GM12873 (cell line): ENCODE measurements around the gene NOL4L.

ENCODE experiments used
- TF ChIP-seq, protein P1 (sequence below): IDR thresholded peaks from 2 replicates; pipeline ENCODE4 v1.5.1; 2012; ENCODE audit warnings: low read depth, mild to moderate bottlenecking, moderate library complexity, low read length, control low read depth; ENCODE audit not compliant: insufficient read depth; ENCODE audit errors: missing control alignments

Gene NOL4L

GRCh38 chr20:32582659-32583580, 2.2 kb downstream of the NOL4L start:
- TF ChIP-seq, protein P1, sequence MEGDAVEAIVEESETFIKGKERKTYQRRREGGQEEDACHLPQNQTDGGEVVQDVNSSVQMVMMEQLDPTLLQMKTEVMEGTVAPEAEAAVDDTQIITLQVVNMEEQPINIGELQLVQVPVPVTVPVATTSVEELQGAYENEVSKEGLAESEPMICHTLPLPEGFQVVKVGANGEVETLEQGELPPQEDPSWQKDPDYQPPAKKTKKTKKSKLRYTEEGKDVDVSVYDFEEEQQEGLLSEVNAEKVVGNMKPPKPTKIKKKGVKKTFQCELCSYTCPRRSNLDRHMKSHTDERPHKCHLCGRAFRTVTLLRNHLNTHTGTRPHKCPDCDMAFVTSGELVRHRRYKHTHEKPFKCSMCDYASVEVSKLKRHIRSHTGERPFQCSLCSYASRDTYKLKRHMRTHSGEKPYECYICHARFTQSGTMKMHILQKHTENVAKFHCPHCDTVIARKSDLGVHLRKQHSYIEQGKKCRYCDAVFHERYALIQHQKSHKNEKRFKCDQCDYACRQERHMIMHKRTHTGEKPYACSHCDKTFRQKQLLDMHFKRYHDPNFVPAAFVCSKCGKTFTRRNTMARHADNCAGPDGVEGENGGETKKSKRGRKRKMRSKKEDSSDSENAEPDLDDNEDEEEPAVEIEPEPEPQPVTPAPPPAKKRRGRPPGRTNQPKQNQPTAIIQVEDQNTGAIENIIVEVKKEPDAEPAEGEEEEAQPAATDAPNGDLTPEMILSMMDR = no peak

- TF ChIP-seq, protein P1 = no peak
Observed at GRCh38 chr20:32581839-32582658, 3.1 kb downstream of the NOL4L start.

DNA sequence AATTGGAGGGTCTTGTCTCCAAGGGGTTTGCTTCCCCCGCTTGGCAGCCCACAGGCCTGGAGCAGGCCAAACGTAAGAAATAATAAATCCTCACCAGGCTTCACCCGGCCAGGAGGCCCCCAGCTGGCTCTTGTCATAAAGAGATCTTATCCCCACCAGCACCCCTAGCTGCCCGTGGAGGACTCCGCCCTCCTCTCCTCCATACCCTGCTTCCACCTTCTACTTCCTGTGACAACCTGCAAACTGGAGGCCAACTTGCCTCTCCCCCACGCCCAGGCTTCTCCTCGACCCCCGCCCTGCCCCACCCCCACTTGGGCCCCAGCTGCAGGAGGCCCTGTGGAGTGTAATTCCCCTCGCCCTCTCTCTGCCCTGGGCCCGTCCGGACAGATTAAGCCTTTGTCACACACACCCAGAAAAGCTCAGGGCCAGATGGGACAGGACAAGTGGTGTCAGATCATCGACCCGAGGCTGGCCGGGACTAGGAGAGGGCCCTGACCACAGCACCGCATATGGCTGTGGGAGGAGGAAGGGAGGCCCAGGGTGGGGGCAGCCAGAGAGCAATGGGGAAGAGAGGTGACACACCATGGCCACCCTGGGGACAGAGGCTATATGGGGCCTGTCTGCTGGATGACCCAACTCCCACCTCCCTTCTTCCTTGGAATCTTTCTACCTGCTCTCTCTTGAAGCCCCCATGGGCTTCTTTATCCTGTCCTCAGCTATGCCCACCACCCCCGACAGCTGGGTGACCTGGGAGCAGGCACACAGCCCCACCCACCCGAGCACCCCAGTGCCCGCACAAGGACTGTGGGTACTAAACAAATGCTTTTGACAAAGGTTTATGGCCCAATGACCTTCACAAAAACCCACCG, 3.9 kb downstream of the NOL4L start:
- TF ChIP-seq, protein P1 = no peak

- TF ChIP-seq, protein P1 = no peak
Observed at GRCh38 chr20:32580219-32580969, 4.7 kb downstream of the NOL4L start.

GRCh38 chr20:32578840-32579390, 6.2 kb downstream of the NOL4L start:
- TF ChIP-seq, protein P1 = no peak

GRCh38 chr20:32577657-32578056, 7.5 kb downstream of the NOL4L start:
- TF ChIP-seq, protein P1 = no peak
